SK-N-DZ (cell line): Measurements from ENCODE around the gene NUDT16.

ENCODE experiments used
- DNase-seq: peaks from one replicate; pipeline ENCODE4 v3.0.0-alpha.2; 2015; ENCODE audit warnings: low spot score

Gene NUDT16

DNA sequence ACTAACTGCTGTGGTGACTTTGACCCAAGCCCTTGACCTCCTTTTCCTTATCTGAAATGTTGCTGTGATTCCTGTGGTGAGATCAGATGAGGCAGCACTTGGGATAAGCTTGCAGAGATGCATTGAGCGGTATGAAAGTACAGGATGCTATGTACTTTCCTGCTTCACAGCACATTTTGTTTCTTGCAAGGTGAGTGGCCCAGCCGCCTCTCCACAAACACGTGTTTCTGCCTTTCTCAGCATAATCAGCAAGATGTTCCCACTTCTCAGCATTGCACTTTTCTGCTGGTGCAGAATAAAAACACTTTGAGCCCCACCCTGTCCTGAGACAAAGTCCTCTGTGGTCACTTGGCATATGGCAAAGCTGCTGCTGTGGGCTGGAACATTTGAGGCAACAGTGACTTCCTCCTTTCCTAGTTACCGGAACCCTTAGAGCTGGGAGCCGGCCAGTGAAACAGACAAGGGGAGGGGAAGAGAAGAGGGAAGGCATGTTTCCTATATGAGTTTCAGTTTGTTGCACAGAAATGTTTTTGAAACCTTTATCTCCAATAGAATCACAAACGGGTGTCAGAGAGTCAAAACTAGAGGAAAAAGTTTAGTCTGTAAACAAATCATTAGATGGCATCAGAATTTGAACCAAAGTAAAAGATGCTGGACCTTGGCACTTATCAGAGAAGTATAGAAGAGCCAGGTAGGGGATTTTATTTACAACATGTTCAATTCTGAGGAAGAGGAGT, 5.0 kb downstream of the NUDT16 start:
- DNase-seq = no peak

DNA sequence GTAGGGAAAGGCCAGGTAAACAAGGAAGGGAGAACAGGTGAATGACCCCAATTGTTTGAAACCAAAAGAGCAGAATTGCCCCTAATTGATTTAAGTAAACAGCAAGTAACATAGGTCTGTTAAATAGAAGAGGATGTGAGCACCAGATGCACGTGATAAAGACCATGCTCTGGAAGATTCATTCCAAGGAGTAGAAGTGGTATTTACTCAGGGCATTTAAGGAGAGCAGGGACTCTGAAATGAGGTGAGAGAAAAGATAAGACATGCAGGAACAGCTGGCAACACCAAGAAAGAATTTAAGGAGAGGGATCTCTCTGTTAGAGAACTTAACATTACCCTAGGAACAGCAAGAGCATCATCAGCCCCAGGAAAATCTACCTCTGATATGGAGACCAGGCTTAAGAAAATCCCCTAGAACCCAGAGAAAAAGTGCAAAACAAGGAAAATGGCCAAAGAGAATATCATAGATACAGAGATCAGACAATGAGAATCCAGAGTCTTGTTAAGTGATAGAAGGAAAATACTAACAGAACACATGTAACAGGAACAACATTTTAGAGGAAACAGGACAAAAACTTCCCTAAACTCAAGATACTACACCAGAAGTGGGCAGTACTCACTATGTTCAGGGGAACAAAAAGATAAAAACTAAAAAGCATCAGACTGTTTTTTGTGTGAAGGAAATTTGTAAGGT, 6.4 kb downstream of the NUDT16 start:
- DNase-seq = no peak

- no peak for DNase-seq
Measured at GRCh38 chr3:131388490-131388799, 6.9 kb downstream of the NUDT16 start.

- DNase-seq = no peak
Measured at GRCh38 chr3:131390331-131390730, 8.8 kb downstream of the NUDT16 start.

DNA sequence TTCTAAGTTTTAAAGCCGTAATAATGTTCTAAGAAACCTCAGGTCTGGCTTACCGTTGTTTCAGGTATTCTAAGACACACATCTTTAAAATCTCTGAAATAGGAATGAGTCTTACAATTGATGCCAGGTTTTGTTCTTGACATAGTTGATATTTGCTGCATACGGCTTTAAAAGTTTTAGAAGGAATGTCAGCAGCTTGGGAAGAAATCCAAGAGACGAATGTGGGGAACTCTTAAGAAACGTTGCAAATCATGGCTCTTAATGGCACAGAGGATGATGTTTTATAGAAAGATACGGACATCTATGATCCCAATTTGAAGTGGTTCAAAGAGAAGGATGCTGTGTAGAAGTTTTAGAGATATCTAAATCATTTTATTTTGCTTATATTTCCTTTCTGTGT, 11.5 kb downstream of the NUDT16 start:
- no peak for DNase-seq

GRCh38 chr3:131393868-131394267, 12.3 kb downstream of the NUDT16 start:
- DNase-seq = no peak

- DNase-seq = no peak
Measured at GRCh38 chr3:131394400-131394799, 12.8 kb downstream of the NUDT16 start.

GRCh38 chr3:131396170-131396569, 14.6 kb downstream of the NUDT16 start:
- DNase-seq = no peak

- no peak for DNase-seq
Measured at GRCh38 chr3:131397889-131398288, 16.3 kb downstream of the NUDT16 start.

DNA sequence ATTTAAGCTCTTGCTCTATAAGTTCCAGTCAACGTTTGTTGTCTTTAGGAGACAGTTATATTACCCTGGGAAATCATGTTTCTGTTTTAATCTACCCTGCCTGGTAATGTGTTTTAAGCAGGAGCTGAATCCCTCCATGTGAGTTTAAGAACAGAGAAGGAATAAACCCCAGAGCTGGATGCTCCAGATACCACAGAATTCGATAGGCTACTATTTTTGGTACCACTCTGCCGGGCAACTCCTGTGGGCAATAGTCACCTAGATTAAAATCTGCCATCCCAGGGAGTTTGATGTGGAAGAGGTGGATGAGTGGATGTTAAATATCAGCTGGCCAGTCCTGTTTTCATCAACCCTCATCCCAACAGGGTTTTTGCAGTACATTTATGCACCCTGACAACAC, 20.4 kb downstream of the NUDT16 start:
- no peak for DNase-seq

GRCh38 chr3:131402391-131403039, 20.9 kb downstream of the NUDT16 start:
- DNase-seq = no peak

DNA sequence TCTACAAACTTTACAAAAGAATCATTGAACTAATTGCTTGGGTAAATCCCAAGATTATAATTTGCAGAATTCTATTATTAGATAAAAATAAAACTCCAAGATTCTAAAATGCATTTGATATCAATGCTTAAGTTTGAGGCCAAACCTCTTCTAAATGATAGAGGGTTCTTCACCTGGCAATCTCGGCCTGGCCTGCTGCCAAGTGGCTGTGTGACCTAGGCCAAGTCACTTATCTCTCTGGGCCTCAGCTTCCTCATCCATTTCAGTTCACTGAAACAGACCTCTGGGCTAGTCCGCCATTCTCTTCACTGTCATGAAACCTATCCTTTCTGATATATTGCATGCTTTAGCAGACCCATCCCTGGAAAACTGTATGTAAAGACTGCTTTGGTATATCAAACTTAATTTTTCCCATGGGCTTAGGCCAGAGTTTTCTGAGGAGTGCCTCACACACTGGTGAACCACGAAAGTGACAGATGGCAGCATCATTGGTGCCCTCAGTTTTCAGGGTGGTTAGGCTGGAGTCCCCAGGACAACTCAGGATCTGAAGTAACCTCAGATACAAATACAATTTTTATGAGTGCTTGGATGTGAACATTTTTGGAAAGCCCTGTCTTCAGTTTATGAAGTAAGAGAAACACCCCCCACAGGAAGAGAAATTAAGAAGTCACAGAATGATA, 21.8 kb downstream of the NUDT16 start:
- no peak for DNase-seq

DNA sequence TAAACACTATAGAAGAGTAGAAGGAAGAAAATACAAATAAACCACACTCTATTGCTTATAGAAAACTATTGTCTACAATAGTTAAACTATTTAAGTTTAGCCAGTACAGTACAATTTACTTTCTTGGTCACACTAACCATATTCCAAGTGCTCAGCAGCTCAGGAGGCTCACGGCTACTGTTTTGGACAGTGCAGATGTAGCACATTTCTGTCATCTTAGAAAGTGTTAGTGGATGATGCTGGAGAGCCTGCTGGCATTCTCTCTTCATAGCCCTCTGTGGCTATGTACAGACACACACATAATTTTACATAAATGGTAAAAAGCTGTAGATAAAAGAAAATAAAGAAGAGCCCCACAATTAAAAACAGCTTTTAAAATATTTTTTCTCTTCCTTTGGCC, 23.8 kb downstream of the NUDT16 start:
- DNase-seq = no peak

DNA sequence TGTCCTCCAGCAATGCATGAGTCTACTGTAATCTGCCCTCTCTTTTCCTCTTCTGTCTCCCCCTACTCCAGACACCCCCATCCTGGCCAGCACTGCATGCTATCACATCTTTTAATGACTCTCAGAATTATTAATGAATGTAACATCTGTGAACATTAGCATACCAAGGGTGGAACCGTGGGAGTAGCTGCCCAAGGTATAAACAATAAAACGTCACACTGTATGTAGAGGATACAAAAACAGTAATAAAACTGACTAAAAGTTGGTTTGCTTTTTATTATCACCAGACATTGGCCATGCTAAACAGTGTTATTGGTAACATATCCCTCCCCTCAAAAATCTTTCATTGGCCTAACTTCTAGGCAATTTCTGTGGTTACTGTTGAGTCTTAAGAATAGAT, 24.7 kb downstream of the NUDT16 start:
- no peak for DNase-seq

DNA sequence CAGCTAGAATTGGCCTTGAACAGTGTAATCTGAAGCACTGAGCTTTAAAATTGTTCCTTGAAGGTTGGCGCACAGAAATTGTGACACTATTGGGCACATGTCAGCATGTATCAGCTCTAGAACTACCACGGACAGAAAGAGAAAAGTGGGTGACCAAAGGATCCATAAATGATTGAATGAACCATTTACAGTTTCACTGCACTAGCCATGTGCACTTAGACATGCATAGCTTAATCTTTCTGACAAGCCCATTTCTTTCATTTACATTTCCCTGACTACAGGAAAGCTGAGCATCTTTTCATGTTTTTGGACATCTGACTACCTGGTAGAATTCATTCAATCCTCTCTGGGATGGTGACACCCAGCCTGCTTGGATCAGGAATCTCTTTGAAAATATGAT, 36.2 kb downstream of the NUDT16 start:
- DNase-seq = no peak

- DNase-seq = no peak
Measured at GRCh38 chr3:131421301-131421700, 39.7 kb downstream of the NUDT16 start.

DNA sequence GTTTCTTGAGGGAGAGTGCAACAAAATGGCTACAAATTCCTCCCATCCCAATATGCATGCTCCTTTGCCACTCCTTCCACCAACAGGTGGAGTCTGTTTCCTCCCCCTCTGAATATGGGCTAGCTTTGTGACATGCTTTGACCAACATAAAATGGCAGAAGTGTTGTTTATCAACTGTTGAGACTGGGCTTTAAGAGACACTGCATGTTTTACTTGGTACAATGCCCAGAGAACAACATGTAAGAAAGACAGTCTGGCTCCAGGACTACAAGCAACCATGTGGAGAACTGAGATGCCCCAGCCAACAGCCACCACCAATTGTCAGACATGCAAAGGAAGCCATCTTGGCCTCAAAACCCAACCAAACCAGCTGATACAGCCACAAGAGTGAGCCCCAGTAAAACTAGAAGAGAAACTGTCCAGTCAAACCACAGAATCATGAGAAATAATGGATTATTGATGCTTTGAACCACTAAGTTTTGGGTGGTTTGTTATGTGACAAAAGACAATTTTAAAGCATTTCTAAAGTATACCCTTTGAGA, 40.5 kb downstream of the NUDT16 start:
- no peak for DNase-seq

DNA sequence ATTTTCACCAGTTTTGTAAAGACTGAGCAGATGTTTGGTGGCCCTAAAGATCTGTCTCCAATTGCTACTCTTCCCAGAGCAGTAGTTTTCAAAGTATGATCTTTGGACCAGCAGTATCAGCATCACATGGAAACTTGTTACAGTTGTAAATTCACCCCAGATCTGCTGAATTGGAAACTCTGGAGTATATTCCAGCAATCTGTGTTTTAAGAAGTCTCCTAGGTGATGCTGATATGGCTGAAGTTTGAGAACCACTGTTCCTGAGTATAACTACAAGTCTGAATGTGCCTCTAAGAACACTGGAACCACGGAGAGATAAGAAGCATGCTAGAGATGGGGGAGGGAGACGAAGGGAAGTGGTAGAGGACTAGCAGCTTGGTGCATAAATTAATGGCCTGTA, 45.7 kb downstream of the NUDT16 start:
- DNase-seq = no peak

- no peak for DNase-seq
Measured at GRCh38 chr3:131431754-131432153, 50.2 kb downstream of the NUDT16 start.

DNA sequence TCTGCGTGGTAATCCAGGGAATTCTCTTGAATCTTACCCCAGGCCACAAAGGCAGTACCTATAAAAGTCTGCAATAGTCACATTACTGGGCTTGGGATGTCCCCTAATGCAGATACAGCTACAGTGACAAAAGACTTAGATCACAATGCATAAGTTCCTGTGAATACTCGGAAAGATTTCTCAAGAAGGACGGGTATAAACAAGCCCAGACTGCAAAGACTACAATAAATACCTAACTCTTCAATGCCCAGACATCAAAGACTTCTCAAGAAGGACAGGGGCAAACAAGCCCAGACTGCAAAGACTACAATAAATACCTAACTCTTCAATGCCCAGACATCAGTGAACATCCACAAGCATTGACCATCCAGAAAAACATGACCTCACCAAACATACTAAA, 50.9 kb downstream of the NUDT16 start:
- DNase-seq = no peak

DNA sequence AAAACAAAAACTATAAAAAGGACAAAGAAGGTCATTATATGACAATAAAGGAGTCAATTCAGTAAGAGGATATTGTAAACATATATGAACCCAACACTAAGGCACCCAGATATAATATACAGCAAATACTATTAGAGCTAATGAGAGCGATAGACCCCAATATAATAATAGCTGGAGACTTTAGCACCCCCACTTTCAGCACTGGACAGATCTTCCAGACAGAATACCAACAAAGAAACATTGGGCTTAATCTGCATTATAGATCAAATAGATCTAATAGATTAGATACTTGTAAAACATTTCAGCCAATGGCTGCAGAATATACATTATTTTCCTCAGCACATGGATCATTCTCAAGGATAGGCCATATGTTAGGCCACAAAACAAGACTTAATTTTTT, 53.4 kb downstream of the NUDT16 start:
- DNase-seq = no peak
